HL-60 (cell line): ENCODE results near the gene ATPAF2.

Experiments
- DNase-seq, 2 experiments: peaks; one replicate each; pipeline ENCODE4 v3.0.0-alpha.2; 2010 to 2020; ENCODE audit warnings: low read depth in 1 of 2, low spot score in 1 of 2
- H3K27ac ChIP-seq: fragments of 250-450 bp; sonication (Bioruptor Pico); replicated peaks from 2 replicates; pipeline ENCODE4 v1.5.1; 2020; ENCODE audit warnings: mild to moderate bottlenecking, moderate library complexity
- H3K27me3 ChIP-seq: fragments of 250-450 bp; sonication (Bioruptor Pico); 2 replicates; pipeline ENCODE4 v1.5.1; 2021; ENCODE audit warnings: mild to moderate bottlenecking, moderate library complexity; ENCODE audit not compliant: insufficient read depth, poor library complexity, severe bottlenecking
- H3K4me3 ChIP-seq: replicated peaks from 2 replicates; pipeline ENCODE4 v1.5.1; 2011; ENCODE audit warnings: mild to moderate bottlenecking, control low read depth, low read length; ENCODE audit not compliant: insufficient read depth
- GABPA ChIP-seq: IDR thresholded peaks from 2 replicates; pipeline ENCODE4 v1.6.1; 2012; ENCODE audit warnings: low read depth
- POLR2AphosphoS5 ChIP-seq: IDR thresholded peaks from 2 replicates; pipeline ENCODE4 v1.6.1; 2012; ENCODE audit warnings: low read depth
- SPI1 ChIP-seq: IDR thresholded peaks from 2 replicates; pipeline ENCODE4 v1.6.1; 2012; ENCODE audit warnings: low read depth, mild to moderate bottlenecking, borderline replicate concordance
- TF ChIP-seq, protein P1 (sequence below): IDR thresholded peaks from 2 replicates; pipeline ENCODE4 v1.6.1; 2012; ENCODE audit warnings: low read depth; ENCODE audit not compliant: insufficient replicate concordance
- TF ChIP-seq, protein P2 (sequence below): IDR thresholded peaks from one replicate; pipeline ENCODE4 v1.5.1; 2011; ENCODE audit warnings: low read length, control low read depth, inconsistent platforms; ENCODE audit not compliant: insufficient read depth

ATPAF2 gene

DNA sequence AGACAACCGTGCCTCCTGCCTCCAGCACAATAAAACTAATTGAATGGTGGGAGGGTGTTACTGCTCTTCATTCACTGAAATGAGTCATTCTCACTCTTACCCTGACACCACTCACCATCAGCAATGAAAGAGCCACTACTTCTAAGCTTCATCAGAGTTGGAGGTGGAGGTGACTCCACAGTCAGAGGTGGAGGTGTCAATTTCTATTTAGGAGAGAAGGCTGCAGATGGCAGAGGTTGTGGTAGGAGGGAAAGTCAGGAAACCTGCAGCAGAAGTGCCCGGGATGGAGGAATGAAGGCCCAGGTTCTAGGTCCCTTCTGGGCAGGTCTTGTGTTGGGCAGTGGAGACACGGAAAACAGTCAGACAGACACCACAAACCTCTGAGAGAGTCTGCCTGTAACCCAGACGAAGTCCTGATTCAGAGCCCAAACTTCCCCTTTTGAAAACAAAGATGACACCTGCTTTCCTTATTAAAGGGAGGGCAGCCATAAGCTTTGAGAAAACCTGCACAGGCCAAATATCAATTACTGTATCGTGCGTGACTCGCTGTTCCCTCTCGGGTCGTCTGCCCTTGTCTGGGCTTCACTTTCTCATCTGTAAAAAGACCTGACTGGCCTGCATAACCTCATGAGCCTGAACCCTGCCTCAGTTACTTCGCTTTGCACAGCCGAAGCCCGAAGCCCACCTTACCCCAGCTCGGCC is 668 bp downstream of the ATPAF2 start:
- H3K4me3 ChIP-seq: peak overlapping the region; percentile 83
- TF ChIP-seq, protein P1, sequence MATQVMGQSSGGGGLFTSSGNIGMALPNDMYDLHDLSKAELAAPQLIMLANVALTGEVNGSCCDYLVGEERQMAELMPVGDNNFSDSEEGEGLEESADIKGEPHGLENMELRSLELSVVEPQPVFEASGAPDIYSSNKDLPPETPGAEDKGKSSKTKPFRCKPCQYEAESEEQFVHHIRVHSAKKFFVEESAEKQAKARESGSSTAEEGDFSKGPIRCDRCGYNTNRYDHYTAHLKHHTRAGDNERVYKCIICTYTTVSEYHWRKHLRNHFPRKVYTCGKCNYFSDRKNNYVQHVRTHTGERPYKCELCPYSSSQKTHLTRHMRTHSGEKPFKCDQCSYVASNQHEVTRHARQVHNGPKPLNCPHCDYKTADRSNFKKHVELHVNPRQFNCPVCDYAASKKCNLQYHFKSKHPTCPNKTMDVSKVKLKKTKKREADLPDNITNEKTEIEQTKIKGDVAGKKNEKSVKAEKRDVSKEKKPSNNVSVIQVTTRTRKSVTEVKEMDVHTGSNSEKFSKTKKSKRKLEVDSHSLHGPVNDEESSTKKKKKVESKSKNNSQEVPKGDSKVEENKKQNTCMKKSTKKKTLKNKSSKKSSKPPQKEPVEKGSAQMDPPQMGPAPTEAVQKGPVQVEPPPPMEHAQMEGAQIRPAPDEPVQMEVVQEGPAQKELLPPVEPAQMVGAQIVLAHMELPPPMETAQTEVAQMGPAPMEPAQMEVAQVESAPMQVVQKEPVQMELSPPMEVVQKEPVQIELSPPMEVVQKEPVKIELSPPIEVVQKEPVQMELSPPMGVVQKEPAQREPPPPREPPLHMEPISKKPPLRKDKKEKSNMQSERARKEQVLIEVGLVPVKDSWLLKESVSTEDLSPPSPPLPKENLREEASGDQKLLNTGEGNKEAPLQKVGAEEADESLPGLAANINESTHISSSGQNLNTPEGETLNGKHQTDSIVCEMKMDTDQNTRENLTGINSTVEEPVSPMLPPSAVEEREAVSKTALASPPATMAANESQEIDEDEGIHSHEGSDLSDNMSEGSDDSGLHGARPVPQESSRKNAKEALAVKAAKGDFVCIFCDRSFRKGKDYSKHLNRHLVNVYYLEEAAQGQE: no peak
- TF ChIP-seq, protein P2, sequence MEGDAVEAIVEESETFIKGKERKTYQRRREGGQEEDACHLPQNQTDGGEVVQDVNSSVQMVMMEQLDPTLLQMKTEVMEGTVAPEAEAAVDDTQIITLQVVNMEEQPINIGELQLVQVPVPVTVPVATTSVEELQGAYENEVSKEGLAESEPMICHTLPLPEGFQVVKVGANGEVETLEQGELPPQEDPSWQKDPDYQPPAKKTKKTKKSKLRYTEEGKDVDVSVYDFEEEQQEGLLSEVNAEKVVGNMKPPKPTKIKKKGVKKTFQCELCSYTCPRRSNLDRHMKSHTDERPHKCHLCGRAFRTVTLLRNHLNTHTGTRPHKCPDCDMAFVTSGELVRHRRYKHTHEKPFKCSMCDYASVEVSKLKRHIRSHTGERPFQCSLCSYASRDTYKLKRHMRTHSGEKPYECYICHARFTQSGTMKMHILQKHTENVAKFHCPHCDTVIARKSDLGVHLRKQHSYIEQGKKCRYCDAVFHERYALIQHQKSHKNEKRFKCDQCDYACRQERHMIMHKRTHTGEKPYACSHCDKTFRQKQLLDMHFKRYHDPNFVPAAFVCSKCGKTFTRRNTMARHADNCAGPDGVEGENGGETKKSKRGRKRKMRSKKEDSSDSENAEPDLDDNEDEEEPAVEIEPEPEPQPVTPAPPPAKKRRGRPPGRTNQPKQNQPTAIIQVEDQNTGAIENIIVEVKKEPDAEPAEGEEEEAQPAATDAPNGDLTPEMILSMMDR: no peak
- TF ChIP-seq GABPA (no peak), POLR2AphosphoS5 (no peak), SPI1 (no peak)
- peak overlapping the region; percentile 79 for H3K27ac ChIP-seq
- H3K27me3 ChIP-seq: no peaks in the 10 kb centered on the region
- DNase-seq: peak in 1 of 2 experiments; percentile 58

DNA sequence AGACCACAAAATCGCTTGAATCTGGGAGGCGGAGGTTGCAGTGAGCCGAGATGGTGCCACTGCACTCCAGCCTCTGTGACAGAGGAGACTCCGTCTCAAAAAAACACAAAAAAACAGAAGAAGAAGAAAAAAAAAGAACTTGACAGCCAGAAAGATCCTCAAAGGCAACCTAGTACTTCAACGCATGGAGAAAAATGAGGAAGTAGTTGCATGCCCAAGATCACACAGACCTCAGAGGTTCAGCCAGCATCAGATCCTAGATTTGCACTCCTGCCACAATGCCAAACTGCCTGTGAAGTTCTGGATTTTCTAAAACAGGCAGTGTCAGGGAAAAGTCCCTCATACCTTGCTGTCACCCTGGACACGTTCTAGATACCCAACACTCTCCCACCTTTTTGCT is 1.5 kb downstream of the ATPAF2 start:
- no peak overlapping the region for H3K4me3 ChIP-seq
- DNase-seq: peak in 1 of 2 experiments; percentile 59
- peak overlapping the region; percentile 36; the same call in 1 of the 2 replicates for H3K27ac ChIP-seq
- H3K27me3 ChIP-seq: no peaks in the 10 kb centered on the region
- TF ChIP-seq, protein P1: no peak
- TF ChIP-seq, protein P2: no peak
- TF ChIP-seq SPI1: peak; percentile 29; the same call in 1 of the 2 replicates

DNA sequence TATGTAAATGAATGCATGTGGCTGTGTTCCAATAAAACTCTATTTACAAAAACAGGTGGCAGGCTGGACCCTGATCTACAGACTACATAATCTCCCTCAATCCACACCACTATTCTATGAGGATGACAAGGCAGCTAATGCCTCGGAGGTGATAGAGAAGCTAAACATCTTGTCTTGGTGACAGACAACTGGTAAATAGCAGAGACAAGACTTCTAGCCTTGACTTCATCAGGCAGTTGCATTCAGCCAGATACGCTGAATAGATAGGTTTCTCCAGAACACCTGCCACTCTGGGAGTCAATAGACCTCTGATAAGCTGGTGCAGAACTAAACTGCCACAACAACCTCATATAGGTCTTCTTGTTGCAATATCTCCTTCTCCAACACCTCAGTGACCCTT is 3.3 kb downstream of the ATPAF2 start:
- TF ChIP-seq, protein P2: no peak
- no peak for TF ChIP-seq GABPA
- TF ChIP-seq, protein P1: no peak
- no peak for TF ChIP-seq POLR2AphosphoS5
- TF ChIP-seq SPI1: no peak
- no peak overlapping the region for H3K4me3 ChIP-seq
- H3K27ac ChIP-seq: no peak overlapping the region
- DNase-seq: no peak
- no peaks in the 10 kb centered on the region for H3K27me3 ChIP-seq
